Measurements from ENCODE around the gene DVL1. TPM values are rescaled to one million over a fixed set of nuclear protein-coding genes. Genes with fewer than 3 reads are reported as not detected.

Gene DVL1
- total and polyA plus RNA-seq, 9 of the 15 experiments (the other 6 are each of a cell fraction or from before 2014, with no cell fraction given), result 0.62 to 135 (median 24.3) TPM

GRCh38 chr1:1360506-1361169, 11.4 kb upstream of the DVL1 start:
- CTCF ChIA-PET (ENCODE audit: low intra/inter-chr PET ratio), result no interaction called here
- POLR2A ChIA-PET, result no interaction called here
- H3K9me3 ChIP-seq (replicated peaks; ENCODE audit: control insufficient read depth, insufficient read depth, low read depth, low read length), result 0 out of 2 replicates have a peak, but pooled peaks cover 2% of the 10 kb centered on the region
- FAIRE-seq (peak; percentile 69), ATAC-seq (no peak), DNase-seq (ENCODE audit: extremely low read depth in 1 of 4, low spot score in 3 of 4) (no peak)
- WGBS (ENCODE audit: insufficient coverage, low coverage, missing lambda C conversion rate), result 70% methylated on average over 20 of the region's 20 CpGs
- peaks cover 19 to 64% of the 10 kb centered on the region in 2 experiments for H3K4me1 ChIP-seq (replicated peaks in 1 of 2; ENCODE audit: control insufficient read depth in 2 of 2, insufficient read depth in 2 of 2, low read length in 2 of 2)
- intact Hi-C loops (cut with micrococcal nuclease) (no loop called here), in situ Hi-C loops (cut with MboI) (loop anchor here (10.0 kb wide), 1 partner anchor 554 kb away; the partner anchor contains the start of genes CALML6 and TMEM52)
- no peak overlapping the region; the same call in 2 of the 3 replicates for H3K27ac ChIP-seq (ENCODE audit: extremely low read depth, low read depth, low read length)
- no peak overlapping the region for H3K4me3 ChIP-seq
- TF ChIP-seq ZHX1 (conservative IDR thresholded peaks at IDR 0.05; ENCODE audit: low read length) (no peak), PHF20 (IDR thresholded peaks at IDR 0.05; ENCODE audit: partially characterized antibody) (peak; percentile 74), ARHGAP35 (IDR thresholded peaks at IDR 0.05; ENCODE audit: partially characterized antibody) (peak; percentile 23), HDGF (IDR thresholded peaks at IDR 0.05) (0 out of 2 replicates have a peak, but pooled peaks have one; percentile 42), KAT8 (IDR thresholded peaks at IDR 0.05; ENCODE audit: low read depth) (no peak), MCM5 (IDR thresholded peaks at IDR 0.05; ENCODE audit: low read depth) (no peak), PBX2 (CRISPR knock-in tag; IDR thresholded peaks at IDR 0.05; ENCODE audit: low read depth) (no peak), PBX2 (tag; conservative IDR thresholded peaks at IDR 0.05; ENCODE audit: low read depth) (no peak), TSC22D4 (tag; IDR thresholded peaks at IDR 0.05) (peak; percentile 89; the same call in 1 of the 2 replicates), MLLT1 (IDR thresholded peaks at IDR 0.05) (no peak)
- no TSS peak for BruUV-seq (replicated peaks)
- H3K4me2 ChIP-seq (ENCODE audit: insufficient read depth, low read length), result no peak overlapping the region
- no peaks in the 10 kb centered on the region for H3K36me3 ChIP-seq (ENCODE audit: control insufficient read depth, insufficient read depth, low read length)
- no peak overlapping the region for H2AFZ ChIP-seq (ENCODE audit: low read depth, low read length)
- H3K9ac ChIP-seq (ENCODE audit: insufficient read depth in 1 of 2, low read depth in 2 of 2, low read length in 2 of 2), result no peak overlapping the region; a peak in 1 of 4 replicates
- H4K20me1 ChIP-seq (replicated peaks; ENCODE audit: control insufficient read depth, insufficient read depth, low read length), result no peaks in the 10 kb centered on the region
- H3K27me3 ChIP-seq (ENCODE audit: control insufficient read depth in 2 of 2, insufficient read depth in 2 of 2, low read length in 2 of 2), result no peaks in the 10 kb centered on the region; a peak in 1 of 5 replicates
- H3K9me1 ChIP-seq (ENCODE audit: control insufficient read depth, insufficient read depth, low read length), result no peaks in the 10 kb centered on the region
- peaks cover 10% of the 10 kb centered on the region; the same call in 2 of the 3 replicates for H3K79me2 ChIP-seq (ENCODE audit: control insufficient read depth, insufficient read depth, low read length)
